K562 (cell line): Measurements from ENCODE around the gene WNT3. TPM values are rescaled to one million over a fixed set of nuclear protein-coding genes. Genes with fewer than 3 reads are reported as not detected.

Experiments
- ATAC-seq: fragments of 200-7000 bp; cut with Tn5 transposase; 3 replicates; pipeline ENCODE4 v1.9.1; 2020; ENCODE audit warnings: moderate library complexity
- BruUV-seq: library from RNA; stranded (reverse); fragments of 400-500 nt; replicated peaks from 2 replicates; lab custom pipeline; 2021; lab: Mats Ljungman, UMichigan
- CTCF ChIA-PET: fragments of 300-600 bp; formaldehyde crosslinking; extraction: SDS; loops from one replicate; lab custom pipeline; 2021; ENCODE audit warnings: low intra/inter-chr PET ratio; lab: Yijun Ruan, JAX
- POLR2A ChIA-PET: fragments of 300-600, 350-650 bp; sonication (Branson Sonifier 250); formaldehyde crosslinking; extraction: SDS; loops from one replicate; lab custom pipeline; 2021; ENCODE audit warnings: antibody characterized with exemption, inconsistent platforms; lab: Yijun Ruan, JAX
- DNase-seq, 4 experiments: peaks; one replicate each; pipeline versions ENCODE4 v3.0.0 to v3.0.0-alpha.2; 2011 to 2018; ENCODE audit warnings: low spot score in 3 of 4, mixed read lengths in 3 of 4; ENCODE audit errors: extremely low read depth in 1 of 4
- FAIRE-seq: peaks from 2 replicates; lab custom pipeline; 2011; peaks lifted over from hg19 to GRCh38; lab: Jason Lieb, UNC
- H2AFZ ChIP-seq: 2 replicates; pipeline ENCODE4 v1.6.0; 2011; ENCODE audit warnings: low read depth, low read length, control low read depth, inconsistent platforms
- H3K27ac ChIP-seq: fragments of 200-600 bp; 3 replicates; pipeline ENCODE4 v1.8.0; 2011; ENCODE audit warnings: low read depth, mild to moderate bottlenecking, control low read depth, inconsistent platforms, low read length, moderate library complexity, mixed read lengths; ENCODE audit errors: extremely low read depth
- H3K27me3 ChIP-seq, 2 experiments: fragments of 300-600 bp in 1 of 2; 2 replicates in 1 of 2; 3 replicates in 1 of 2; pipeline versions ENCODE4 v1.6.0 to v1.8.0; 2011; ENCODE audit warnings: inconsistent platforms in 2 of 2, low read length in 2 of 2, mild to moderate bottlenecking in 1 of 2, mixed read lengths in 1 of 2, moderate library complexity in 1 of 2; ENCODE audit not compliant: control insufficient read depth in 2 of 2, insufficient read depth in 2 of 2
- H3K36me3 ChIP-seq: fragments of 300-600 bp; 3 replicates; pipeline ENCODE4 v1.8.0; 2011; ENCODE audit warnings: mild to moderate bottlenecking, low read length, inconsistent platforms; ENCODE audit not compliant: control insufficient read depth, insufficient read depth
- H3K4me1 ChIP-seq, 2 experiments: fragments of 200-600 bp in 1 of 2; replicated peaks in 1 of 2; 2 replicates in 1 of 2; 3 replicates in 1 of 2; pipeline versions ENCODE4 v1.5.1 to v1.8.0; 2011; ENCODE audit warnings: inconsistent platforms in 2 of 2, low read length in 2 of 2, mild to moderate bottlenecking in 1 of 2, mixed read lengths in 1 of 2, moderate library complexity in 1 of 2; ENCODE audit not compliant: control insufficient read depth in 2 of 2, insufficient read depth in 2 of 2
- H3K4me2 ChIP-seq: 2 replicates; pipeline ENCODE4 v1.6.1; 2011; ENCODE audit warnings: low read length, control low read depth, inconsistent platforms, mixed read lengths; ENCODE audit not compliant: insufficient read depth
- H3K4me3 ChIP-seq: fragments of 200-600 bp; sonication (generic), shearing (Covaris generic); 2 replicates; pipeline ENCODE4 v1.5.1; 2016; ENCODE audit warnings: control low read depth, inconsistent platforms
- H3K79me2 ChIP-seq: fragments of 200-600 bp; 3 replicates; pipeline ENCODE4 v1.8.0; 2011; ENCODE audit warnings: low read length, inconsistent platforms; ENCODE audit not compliant: control insufficient read depth, insufficient read depth
- H3K9ac ChIP-seq, 2 experiments: 2 replicates each; pipeline versions ENCODE4 v1.6.0 to v1.6.1; 2011; ENCODE audit warnings: low read depth in 2 of 2, low read length in 2 of 2, control low read depth in 1 of 2, inconsistent platforms in 1 of 2, mild to moderate bottlenecking in 1 of 2, mixed read lengths in 1 of 2; ENCODE audit not compliant: insufficient read depth in 1 of 2
- H3K9me1 ChIP-seq: one replicate; pipeline ENCODE4 v1.6.0; 2011; ENCODE audit warnings: inconsistent platforms, mild to moderate bottlenecking, low read length, moderate library complexity; ENCODE audit not compliant: control insufficient read depth, insufficient read depth
- H3K9me3 ChIP-seq: replicated peaks from 2 replicates; pipeline ENCODE4 v1.5.1; 2011; ENCODE audit warnings: low read depth, low read length, inconsistent platforms; ENCODE audit not compliant: control insufficient read depth, insufficient read depth
- H4K20me1 ChIP-seq: replicated peaks from 2 replicates; pipeline ENCODE4 v1.6.1; 2011; ENCODE audit warnings: low read length, inconsistent platforms, mixed read lengths; ENCODE audit not compliant: control insufficient read depth, insufficient read depth
- ATF3 ChIP-seq, 2 experiments: fragments of 450-650 bp in 1 of 2; sonication (generic) in 1 of 2; formaldehyde crosslinking in 1 of 2; IDR thresholded peaks in 1 of 2; conservative IDR thresholded peaks in 1 of 2; 2 replicates each; pipeline versions ENCODE4 v1.6.1 to v1.8.1; 2016 to 2023; ENCODE audit warnings: mild to moderate bottlenecking in 2 of 2, moderate library complexity in 2 of 2, inconsistent platforms in 1 of 2, missing genetic modification reagents in 1 of 2
- ATF7 ChIP-seq: fragments of 450-650 bp; IDR thresholded peaks from 2 replicates; pipeline ENCODE4 v1.7.1; 2014; ENCODE audit warnings: mild to moderate bottlenecking, moderate library complexity
- DPF2 ChIP-seq: fragments of 450-650 bp; IDR thresholded peaks from 2 replicates; pipeline ENCODE4 v1.6.1; 2016
- FOS ChIP-seq: IDR thresholded peaks from 3 replicates; pipeline ENCODE4 v1.6.1; 2011; ENCODE audit not compliant: insufficient read length; ENCODE audit errors: extremely low read depth
- FOSL1 ChIP-seq: fragments of 200-800 bp; sonication (Bioruptor generic); conservative IDR thresholded peaks from 2 replicates; pipeline ENCODE4 v1.6.1; 2016; ENCODE audit warnings: missing genetic modification characterization, missing compliant biosample characterization
- JUN ChIP-seq, 2 experiments: sonication (generic) in 1 of 2; formaldehyde crosslinking in 1 of 2; IDR thresholded peaks; 2 replicates each; pipeline versions ENCODE4 v1.6.1 to v1.8.0; 2012 to 2022; ENCODE audit warnings: borderline replicate concordance in 2 of 2, mild to moderate bottlenecking in 2 of 2, improper control_type of control experiment in 1 of 2, low read depth in 1 of 2, low read length in 1 of 2, missing genetic modification reagents in 1 of 2
- MAX ChIP-seq: sonication (generic); formaldehyde crosslinking; IDR thresholded peaks from 2 replicates; pipeline ENCODE4 v1.9.0; 2022; ENCODE audit warnings: mild to moderate bottlenecking, missing genetic modification reagents
- SMAD1 ChIP-seq: fragments of 150-350 bp; IDR thresholded peaks from 2 replicates; pipeline ENCODE4 v1.6.1; 2014; ENCODE audit warnings: low read length, low read depth; ENCODE audit not compliant: partially characterized antibody
- TRIM24 ChIP-seq, 2 experiments: fragments of 450-650 bp; IDR thresholded peaks; 2 replicates each; pipeline ENCODE4 v1.6.1; 2016
- ZNF217 ChIP-seq: sonication (generic); formaldehyde crosslinking; IDR thresholded peaks from 2 replicates; pipeline ENCODE4 v1.8.0; 2022; ENCODE audit warnings: mild to moderate bottlenecking, missing genetic modification reagents
- ZNF444 ChIP-seq: fragments of 250-450 bp; sonication (Bioruptor Pico); IDR thresholded peaks from 2 replicates; pipeline ENCODE4 v1.4.0; 2020; ENCODE audit warnings: mild to moderate bottlenecking, moderate library complexity
- WGBS: fragments of 100-300 bp; shearing (Covaris generic); methylation state at CpG from one replicate; pipeline ENCODE4 v1.1.6; 2016; ENCODE audit warnings: low coverage, mixed read lengths; ENCODE audit not compliant: insufficient coverage; ENCODE audit errors: missing lambda C conversion rate; 5-methylcytosine and 5-hydroxymethylcytosine counted together
- in situ Hi-C: fragments of 300-500 bp; cut with MboI; formaldehyde crosslinking; loops from 4 replicates; pipeline ENCODE4 v1.15.0; 2018; ENCODE audit warnings: inconsistent platforms, mixed read lengths
- intact Hi-C: fragments of 100-400 bp; cut with micrococcal nuclease; formaldehyde crosslinking; loops from 2 replicates; pipeline ENCODE4 v1.14.2; 2022
- polyA plus RNA-seq, 8 experiments: library from polyadenylated mRNA; depleted of rRNA in 4 of 8; stranded (reverse) in 5 of 8; unstranded in 3 of 8; fragments of >200 nt; fragmentation: Nextera tagmentation in 2 of 8; fragmentation: Illumina TruSeq in 1 of 8; extraction: Ambion mirVana in 2 of 8; extraction: Trizol in 1 of 8; gene quantifications; 2 replicates each; pipeline versions ENCODE4 v1.2.1 to v1.2.3, GENCODE V29; 2011 to 2014; ENCODE audit warnings: inconsistent platforms in 1 of 8, missing spikeins in 1 of 8
- total RNA-seq, 7 experiments: library from RNA; depleted of rRNA in 6 of 7; stranded (reverse); fragments of >200 nt in 6 of 7; fragmentation: Illumina TruSeq in 2 of 7; extraction: Trizol in 2 of 7; gene quantifications; 2 replicates each; pipeline versions ENCODE4 v1.2.1 to v1.2.3, GENCODE V29; 2011 to 2021; ENCODE audit warnings: low replicate concordance in 1 of 7

The WNT3 gene
- total and polyA plus RNA-seq, 9 of the 15 experiments (the other 6 are each of a cell fraction or from before 2014, with no cell fraction given), result 1.5 to 6.1 (median 3.3) TPM

GRCh38 chr17:46744441-46744840 is 74.1 kb downstream of the WNT3 start:
- H3K36me3 ChIP-seq, result peaks cover 6% of the 10 kb centered on the region; the same call in 2 of the 3 replicates
- no peak overlapping the region for H3K4me3 ChIP-seq
- no peaks in the 10 kb centered on the region for H3K9me3 ChIP-seq
- DNase-seq (no peak), ATAC-seq (no peak), FAIRE-seq (no peak)
- in situ Hi-C loops, result no loop called here
- no peaks in the 10 kb centered on the region for H3K27me3 ChIP-seq
- no peaks in the 10 kb centered on the region for H3K9me1 ChIP-seq
- CTCF ChIA-PET, result no interaction called here
- H3K4me2 ChIP-seq, result no peak overlapping the region
- no peak overlapping the region for H2AFZ ChIP-seq
- 100% methylated on average over 1 of the region's 1 CpG for WGBS
- no TSS peak for BruUV-seq
- H3K4me1 ChIP-seq, result peaks cover 8 to 12% of the 10 kb centered on the region in 2 experiments; a peak in 3 of 5 replicates
- no peak for TF ChIP-seq MAX (CRISPR knock-in tag)
- no peak for TF ChIP-seq TRIM24 (IDR thresholded peaks at IDR 0.05)
- H3K27ac ChIP-seq, result no peak overlapping the region
- intact Hi-C loops, result no loop called here
- no peaks in the 10 kb centered on the region for H4K20me1 ChIP-seq
- POLR2A ChIA-PET, result interaction anchor here (0.7 kb wide), 1 partner anchor 37 kb away, joined by 3 read pairs; no protein-coding TSS in a partner anchor
- no peak overlapping the region for H3K9ac ChIP-seq
- no peaks in the 10 kb centered on the region for H3K79me2 ChIP-seq

GRCh38 chr17:46742565-46743270 is 75.8 kb downstream of the WNT3 start:
- Histone ChIP-seq H3K9me3 (no peaks in the 10 kb centered on the region), H3K27me3 (no peaks in the 10 kb centered on the region), H3K9ac (peak overlapping the region; percentile 10 to 49; a peak in 2 of 4 replicates), H3K9me1 (no peaks in the 10 kb centered on the region), H2AFZ (no peak overlapping the region; the same call in 1 of the 2 replicates), H3K4me2 (0 out of 2 replicates have a peak overlapping the region, but pooled peaks have one; percentile 1), H3K4me3 (no peak overlapping the region), H3K4me1 (peaks cover 8 to 12% of the 10 kb centered on the region in 2 experiments; a peak in 3 of 5 replicates), H3K36me3 (peaks cover 2% of the 10 kb centered on the region; the same call in 1 of the 3 replicates), H3K27ac (peak overlapping the region; percentile 17; the same call in 2 of the 3 replicates), H4K20me1 (no peaks in the 10 kb centered on the region), H3K79me2 (no peaks in the 10 kb centered on the region)
- WGBS, result 53% methylated on average over 7 of the region's 7 CpGs
- intact Hi-C loops, result no loop called here
- no TSS peak for BruUV-seq
- ATAC-seq (peak; percentile 93), FAIRE-seq (peak; percentile 87), DNase-seq (peak; percentile 58 to 88 (median 74))
- ChIA-PET CTCF (no interaction called here), POLR2A (interaction anchor here (1.1 to 2.1 kb wide), 5 partner anchors 10 to 22 kb away, joined by 3 to 5 read pairs (median 3); no protein-coding TSS in a partner anchor)
- in situ Hi-C loops, result no loop called here
- TF ChIP-seq FOSL1 (tag), result peak; percentile 96
- 0 out of 2 replicates have a peak, but pooled peaks have one; percentile 30 for TF ChIP-seq ZNF444 (CRISPR knock-in tag)
- peak; percentile 88 for TF ChIP-seq JUN (IDR thresholded peaks at IDR 0.05; ENCODE audit: borderline replicate concordance, low read depth, low read length)
- TF ChIP-seq JUN (CRISPR knock-in tag; IDR thresholded peaks at IDR 0.05; ENCODE audit: borderline replicate concordance), result no peak
- TF ChIP-seq ATF7, result 0 out of 2 replicates have a peak, but pooled peaks have one; percentile 19
- TF ChIP-seq ATF3 (IDR thresholded peaks at IDR 0.05), result peak; percentile 85
- peak; percentile 26; the same call in 1 of the 2 replicates for TF ChIP-seq ATF3 (CRISPR knock-in tag; conservative IDR thresholded peaks at IDR 0.05)
- TF ChIP-seq DPF2, result peak; percentile 63
- peak; percentile 46 for TF ChIP-seq FOS
- peak; percentile 99 for TF ChIP-seq SMAD1
- TF ChIP-seq ZNF217, result no peak
